HUES64 (cell line): ENCODE measurements around the gene SH3D19.

Experiments used
- H3K27ac ChIP-seq: 2 replicates; pipeline ENCODE4 v1.7.0; 2013; ENCODE audit warnings: low read depth, low read length, inconsistent platforms
- H3K27me3 ChIP-seq: 2 replicates; pipeline ENCODE4 v1.6.1; 2013; ENCODE audit warnings: mild to moderate bottlenecking, low read length; ENCODE audit not compliant: insufficient read depth
- H3K36me3 ChIP-seq: 2 replicates; pipeline ENCODE4 v1.6.1; 2013; ENCODE audit warnings: mild to moderate bottlenecking, low read length; ENCODE audit not compliant: insufficient read depth
- H3K4me1 ChIP-seq: 2 replicates; pipeline ENCODE4 v1.6.1; 2013; ENCODE audit warnings: mild to moderate bottlenecking, low read length, moderate library complexity; ENCODE audit not compliant: insufficient read depth
- H3K4me3 ChIP-seq: 2 replicates; pipeline ENCODE4 v1.5.1; 2013; ENCODE audit warnings: mild to moderate bottlenecking, low read length, moderate library complexity
- H3K9ac ChIP-seq: 2 replicates; pipeline ENCODE4 v1.6.1; 2013; ENCODE audit warnings: mild to moderate bottlenecking, low read depth, low read length
- H3K9me3 ChIP-seq: 2 replicates; pipeline ENCODE4 v1.6.1; 2013; ENCODE audit warnings: low read depth, low read length; ENCODE audit not compliant: insufficient read depth
- WGBS: fragments of 150-250, 120-280 bp; methylation state at CpG from one replicate; pipeline ENCODE4 v1.1.7; 2013; ENCODE audit warnings: missing lambda C conversion rate; 5-methylcytosine and 5-hydroxymethylcytosine counted together

Gene SH3D19

DNA sequence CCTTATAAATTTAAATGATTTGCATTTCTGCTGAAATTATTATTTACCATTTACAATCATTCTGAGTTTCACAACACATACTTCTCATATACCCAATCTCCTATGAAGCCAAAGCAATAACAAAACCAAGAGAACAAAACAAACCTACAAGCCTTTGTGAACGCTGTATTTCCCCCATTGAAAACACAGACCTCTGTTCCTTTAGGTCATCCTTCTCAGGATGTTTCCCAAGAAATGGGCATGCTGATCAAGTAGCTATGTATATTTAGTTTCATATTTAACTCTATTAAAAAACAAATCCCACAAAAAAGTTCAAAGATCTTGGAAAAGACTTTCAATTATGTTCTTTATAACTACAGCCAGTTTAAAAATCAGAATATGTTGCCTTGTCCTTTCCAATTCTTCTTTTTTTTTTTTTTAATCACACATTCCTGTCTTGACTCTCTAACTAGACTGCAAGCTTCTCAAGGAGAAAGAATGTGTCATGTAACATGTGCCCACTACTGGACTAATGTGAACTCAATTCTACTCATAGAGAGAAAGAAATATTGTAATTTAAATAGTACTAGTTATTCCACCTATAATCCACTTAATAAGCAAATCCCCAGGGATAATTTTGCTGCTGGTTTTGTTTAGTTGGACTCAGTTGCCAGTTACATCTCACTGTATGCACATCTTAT, 132.7 kb downstream of the SH3D19 start:
- Histone ChIP-seq H3K27ac (no peak overlapping the region), H3K9ac (no peak overlapping the region), H3K4me3 (no peak overlapping the region), H3K36me3 (no peaks in the 10 kb centered on the region), H3K9me3 (no peaks in the 10 kb centered on the region), H3K4me1 (no peaks in the 10 kb centered on the region), H3K27me3 (no peaks in the 10 kb centered on the region)
- 100% methylated on average over 1 of the region's 1 CpG for WGBS

DNA sequence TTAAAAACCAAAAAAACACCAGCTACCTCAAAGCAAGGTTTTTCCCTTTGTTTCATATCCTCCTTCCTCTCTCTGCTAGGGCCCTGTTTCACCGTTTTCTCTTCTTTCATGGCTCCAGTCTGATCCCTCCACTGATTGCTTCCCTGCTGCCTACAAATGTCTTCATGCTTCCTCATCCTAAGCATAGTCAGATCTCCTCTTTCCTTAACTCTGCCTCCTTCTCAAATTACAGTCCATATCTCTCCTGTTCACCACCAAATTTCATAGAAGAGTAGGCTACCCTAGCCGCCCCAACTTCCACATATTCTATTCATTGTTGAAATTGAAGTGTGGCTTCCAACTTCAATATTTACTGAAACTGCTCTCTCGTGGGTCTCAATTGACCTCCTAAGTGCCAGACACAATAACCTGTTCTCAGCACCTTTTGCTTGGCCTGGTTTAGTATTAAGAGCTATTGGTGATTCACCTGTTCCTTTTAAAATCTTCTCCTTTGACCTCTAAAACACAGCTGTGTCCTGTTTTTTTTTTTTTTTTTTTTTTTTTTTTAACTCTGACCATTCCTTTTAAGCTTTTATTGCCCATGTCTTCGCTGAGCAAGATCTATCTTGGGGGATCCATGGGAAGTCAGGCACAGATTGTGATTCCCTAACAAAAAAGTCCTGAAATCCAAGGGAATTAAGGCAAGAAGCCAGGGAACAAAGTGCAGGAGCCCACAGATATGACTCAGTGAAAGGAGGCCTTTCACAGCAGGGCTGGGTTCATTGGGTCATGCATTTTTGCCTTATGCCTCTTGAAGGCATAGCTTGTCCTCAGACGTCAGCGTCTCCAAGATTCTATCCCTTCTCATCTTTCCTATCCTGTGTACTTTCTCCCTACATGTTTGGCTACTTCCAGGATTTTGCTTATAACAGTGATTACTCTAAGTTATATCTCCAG, 140.6 kb downstream of the SH3D19 start:
- Histone ChIP-seq H3K9ac (no peak overlapping the region), H3K4me3 (no peak overlapping the region), H3K27ac (no peak overlapping the region), H3K36me3 (no peaks in the 10 kb centered on the region), H3K9me3 (no peaks in the 10 kb centered on the region), H3K27me3 (no peaks in the 10 kb centered on the region), H3K4me1 (peaks cover 9% of the 10 kb centered on the region; the same call in 1 of the 2 replicates)
- 85% methylated on average over 6 of the region's 6 CpGs for WGBS

DNA sequence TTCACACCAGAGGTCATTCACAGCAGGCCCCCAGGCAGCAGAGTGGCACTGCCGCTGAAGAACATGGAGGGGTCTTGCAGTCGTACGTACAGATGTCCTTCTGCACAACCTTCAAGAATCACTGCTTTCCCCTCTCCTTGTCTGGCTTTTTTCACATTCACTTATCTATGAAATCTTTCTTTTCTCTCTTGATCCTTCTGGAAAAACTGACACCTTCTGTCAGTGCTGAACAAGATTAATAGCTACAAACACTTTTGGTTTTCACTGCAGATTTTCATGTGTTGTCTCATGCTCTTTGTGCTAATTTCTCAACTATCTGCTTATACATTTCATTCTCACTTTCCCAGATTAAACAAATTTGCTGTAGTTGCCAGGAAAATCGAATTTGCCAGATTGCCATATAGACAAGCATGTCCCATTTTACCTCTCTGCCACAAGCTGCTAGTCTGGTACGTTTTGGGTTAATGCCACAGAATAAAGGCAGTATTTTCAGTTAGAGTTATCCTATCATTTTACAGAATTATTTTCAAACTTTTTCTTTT, 142.9 kb downstream of the SH3D19 start:
- 94% methylated on average over 5 of the region's 5 CpGs for WGBS
- Histone ChIP-seq H3K4me3 (no peak overlapping the region), H3K27me3 (no peaks in the 10 kb centered on the region), H3K36me3 (no peaks in the 10 kb centered on the region), H3K27ac (no peak overlapping the region), H3K9me3 (no peaks in the 10 kb centered on the region), H3K4me1 (peaks cover 9% of the 10 kb centered on the region; the same call in 1 of the 2 replicates), H3K9ac (no peak overlapping the region)

DNA sequence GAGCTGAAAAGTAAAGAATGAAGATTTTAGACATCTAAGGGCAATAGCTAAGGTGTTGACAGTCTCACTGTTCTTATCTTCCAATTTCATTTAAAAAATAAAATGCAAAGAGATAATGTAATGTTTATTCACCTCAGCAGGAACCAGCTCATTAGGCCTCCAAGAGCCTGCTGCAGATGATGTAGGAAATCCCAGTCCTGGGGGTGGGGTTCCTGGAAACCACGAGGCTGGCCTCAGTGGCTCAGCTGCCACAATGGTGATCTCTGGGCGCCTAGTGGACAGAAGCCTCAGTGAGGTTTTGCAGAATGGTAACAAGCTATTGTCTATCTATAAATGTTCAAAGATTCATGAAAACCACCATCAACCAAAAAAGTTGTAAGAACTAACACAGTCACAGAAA, 148.7 kb downstream of the SH3D19 start:
- Histone ChIP-seq H3K27ac (no peak overlapping the region), H3K36me3 (peaks cover 49% of the 10 kb centered on the region), H3K4me1 (peaks cover 5% of the 10 kb centered on the region; the same call in 1 of the 2 replicates), H3K27me3 (no peaks in the 10 kb centered on the region), H3K4me3 (no peak overlapping the region), H3K9me3 (no peaks in the 10 kb centered on the region), H3K9ac (no peak overlapping the region)
- 93% methylated on average over 2 of the region's 2 CpGs for WGBS

DNA sequence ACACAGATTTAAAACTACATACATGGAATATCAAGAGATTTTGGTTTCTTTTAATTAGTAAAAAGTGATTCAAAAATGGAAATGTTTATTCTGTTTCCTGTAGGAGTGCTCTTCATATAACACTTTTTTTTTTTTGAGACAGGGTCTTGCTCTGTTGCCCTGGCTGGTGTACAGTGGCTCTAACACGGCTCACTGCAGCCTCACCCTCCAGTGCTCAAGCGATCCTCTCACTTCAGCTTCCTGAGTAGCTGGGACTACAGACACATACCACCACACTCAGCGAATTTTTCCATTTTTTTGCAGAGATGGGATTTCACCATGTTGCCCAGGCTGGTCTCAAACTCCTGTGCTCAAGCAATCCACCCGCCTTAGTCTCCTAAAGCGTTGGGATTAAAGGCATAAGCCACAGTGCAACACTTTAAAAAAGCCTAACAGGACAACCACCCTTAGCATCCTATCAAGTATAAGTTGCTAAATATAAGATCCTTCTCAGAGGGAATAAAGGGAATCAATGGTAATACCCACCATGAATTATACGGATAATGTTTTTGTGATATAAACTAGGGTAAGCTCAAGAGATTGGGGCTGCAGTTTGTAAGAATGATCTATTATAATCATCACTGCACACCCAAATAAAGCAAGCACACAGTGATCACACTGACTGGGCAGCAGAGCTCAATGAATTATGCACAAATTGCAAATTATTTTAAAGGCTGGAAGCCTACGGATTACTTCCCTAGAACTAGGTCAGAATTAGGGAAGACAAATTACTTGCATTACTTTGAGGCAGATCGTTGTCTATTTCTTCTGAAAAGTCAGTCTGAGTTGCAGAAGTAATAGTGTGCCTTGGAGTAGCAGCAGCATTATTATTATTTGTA, 149.4 kb downstream of the SH3D19 start:
- 95% methylated on average over 7 of the region's 8 CpGs for WGBS
- Histone ChIP-seq H3K27me3 (no peaks in the 10 kb centered on the region), H3K9ac (no peak overlapping the region), H3K9me3 (no peaks in the 10 kb centered on the region), H3K4me3 (no peak overlapping the region), H3K27ac (no peak overlapping the region), H3K4me1 (peaks cover 8% of the 10 kb centered on the region), H3K36me3 (peaks cover 49% of the 10 kb centered on the region)

DNA sequence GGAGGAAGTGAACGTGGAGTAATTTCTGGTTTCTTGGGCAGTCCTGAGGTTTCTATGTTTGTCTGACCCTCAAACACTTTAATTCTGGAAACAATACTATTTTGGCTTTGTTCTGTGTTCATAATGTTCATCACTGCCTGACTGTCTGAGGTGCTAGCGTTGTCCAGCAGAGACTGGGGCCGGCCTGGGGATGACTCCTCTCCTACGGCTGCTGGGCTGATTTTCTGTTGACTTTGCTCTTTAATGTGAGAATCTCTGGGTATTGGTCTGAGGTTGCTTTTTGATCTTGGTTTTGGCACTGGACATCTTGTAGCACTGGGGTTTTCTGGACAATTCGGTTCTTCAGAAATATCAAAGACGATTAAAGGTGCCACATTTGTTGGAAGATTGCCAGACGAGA, 150.2 kb downstream of the SH3D19 start:
- H3K9me3 ChIP-seq: no peaks in the 10 kb centered on the region
- no peaks in the 10 kb centered on the region for H3K27me3 ChIP-seq
- no peak overlapping the region for H3K9ac ChIP-seq
- no peak overlapping the region for H3K4me3 ChIP-seq
- peaks cover 13% of the 10 kb centered on the region for H3K4me1 ChIP-seq
- peaks cover 49% of the 10 kb centered on the region for H3K36me3 ChIP-seq
- H3K27ac ChIP-seq: no peak overlapping the region
- 93% methylated on average over 7 of the region's 7 CpGs for WGBS

DNA sequence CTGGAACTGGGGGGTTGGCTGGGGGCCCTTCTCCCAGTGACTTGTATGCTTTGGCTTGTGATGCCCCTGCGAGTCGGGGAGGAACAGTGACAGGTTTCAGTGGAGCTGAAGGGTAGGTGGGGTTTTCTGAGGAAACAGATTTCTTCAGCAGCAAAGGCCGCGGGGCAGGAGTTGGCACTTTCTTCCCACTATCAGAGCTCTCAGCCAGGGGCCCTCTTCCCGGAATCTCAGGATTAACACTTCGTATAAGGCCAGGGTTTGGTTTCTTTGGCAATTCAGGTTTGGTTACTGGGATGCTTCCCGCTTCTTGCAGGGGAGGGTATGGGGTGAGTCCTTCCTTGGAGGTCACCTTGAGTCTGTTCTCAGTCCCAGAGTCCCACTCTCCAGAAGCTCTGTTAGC, 150.6 kb downstream of the SH3D19 start:
- Histone ChIP-seq H3K4me3 (no peak overlapping the region), H3K9me3 (no peaks in the 10 kb centered on the region), H3K36me3 (peaks cover 49% of the 10 kb centered on the region), H3K4me1 (peaks cover 16% of the 10 kb centered on the region), H3K9ac (no peak overlapping the region), H3K27ac (no peak overlapping the region), H3K27me3 (no peaks in the 10 kb centered on the region)
- 85% methylated on average over 7 of the region's 7 CpGs for WGBS

DNA sequence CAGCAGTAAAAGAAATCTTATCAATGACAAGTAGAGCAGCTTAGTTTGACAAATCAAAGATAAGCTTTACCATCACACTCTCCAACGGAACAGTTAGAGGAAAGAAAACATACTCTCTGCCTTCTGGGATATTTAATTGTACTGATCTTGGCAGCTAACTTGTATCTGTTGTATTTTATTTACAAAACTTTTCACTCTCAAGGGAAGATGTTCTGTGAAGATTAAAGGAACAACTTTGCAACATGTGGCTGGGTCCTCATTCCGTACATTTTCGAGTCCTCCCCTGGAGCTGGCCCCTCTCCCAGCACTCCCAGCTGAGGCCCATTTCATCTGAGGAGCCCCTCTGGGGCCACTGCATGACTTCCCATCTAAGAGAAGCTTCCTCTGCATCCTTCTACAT, 151.5 kb downstream of the SH3D19 start:
- H3K9me3 ChIP-seq: no peaks in the 10 kb centered on the region
- no peak overlapping the region for H3K9ac ChIP-seq
- peaks cover 18% of the 10 kb centered on the region for H3K4me1 ChIP-seq
- H3K27me3 ChIP-seq: no peaks in the 10 kb centered on the region
- peaks cover 53% of the 10 kb centered on the region for H3K36me3 ChIP-seq
- no peak overlapping the region for H3K27ac ChIP-seq
- H3K4me3 ChIP-seq: no peak overlapping the region
- 93% methylated on average over 2 of the region's 3 CpGs for WGBS

DNA sequence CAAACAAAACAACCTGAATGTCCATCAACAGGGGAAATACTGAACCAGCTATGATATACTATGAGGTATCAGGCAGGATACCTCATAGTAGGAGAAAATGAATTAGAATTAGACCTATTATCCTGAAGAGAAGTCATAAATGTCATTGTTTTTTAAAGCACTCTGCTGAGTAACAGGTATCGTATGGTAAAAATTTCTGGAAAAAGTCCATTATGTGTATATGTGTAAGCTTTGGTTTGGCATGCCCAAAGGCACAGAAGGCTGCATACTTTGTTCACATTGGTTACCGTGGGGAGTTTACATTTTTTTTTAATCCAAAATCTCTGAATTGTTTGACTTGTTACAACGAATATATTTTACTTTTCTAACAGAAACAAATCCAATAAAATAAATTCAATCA, 155.5 kb downstream of the SH3D19 start:
- Histone ChIP-seq H3K9me3 (no peaks in the 10 kb centered on the region), H3K4me1 (peaks cover 30% of the 10 kb centered on the region), H3K27ac (no peak overlapping the region), H3K36me3 (peaks cover 40% of the 10 kb centered on the region), H3K9ac (no peak overlapping the region), H3K27me3 (no peaks in the 10 kb centered on the region), H3K4me3 (no peak overlapping the region)
- WGBS: 98% methylated on average over 3 of the region's 3 CpGs

DNA sequence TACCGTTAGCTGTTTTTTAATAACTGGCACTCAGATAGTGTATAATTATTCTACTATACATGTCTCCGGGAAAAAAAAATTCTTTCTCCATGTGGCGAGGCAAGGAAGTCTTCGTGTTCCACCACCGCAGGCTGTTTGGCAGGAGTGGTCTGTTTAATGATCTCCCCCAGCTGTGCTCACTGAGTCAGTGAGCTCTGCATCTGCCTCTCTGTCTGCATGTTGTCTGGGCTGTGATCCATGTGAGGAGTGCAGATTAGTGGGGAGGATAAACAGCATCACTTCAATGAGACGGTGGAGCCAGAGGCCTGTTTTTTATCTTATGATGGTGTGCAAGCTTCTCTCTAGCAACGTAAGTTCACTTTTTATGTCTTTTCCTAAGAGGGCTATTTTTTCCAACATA, 156.2 kb downstream of the SH3D19 start:
- Histone ChIP-seq H3K27me3 (no peaks in the 10 kb centered on the region), H3K36me3 (peaks cover 35% of the 10 kb centered on the region), H3K27ac (no peak overlapping the region), H3K9me3 (no peaks in the 10 kb centered on the region), H3K4me1 (peaks cover 30% of the 10 kb centered on the region), H3K9ac (no peak overlapping the region), H3K4me3 (no peak overlapping the region)
- 94% methylated on average over 6 of the region's 7 CpGs for WGBS
